ENCODE measurements around the gene GUCY1A1. TPM values are rescaled to one million over a fixed set of nuclear protein-coding genes. Genes with fewer than 3 reads are reported as not detected.

Gene GUCY1A1
- polyA plus RNA-seq, 4 donors = 1.3 to 8.1 (median 6.4) TPM

DNA sequence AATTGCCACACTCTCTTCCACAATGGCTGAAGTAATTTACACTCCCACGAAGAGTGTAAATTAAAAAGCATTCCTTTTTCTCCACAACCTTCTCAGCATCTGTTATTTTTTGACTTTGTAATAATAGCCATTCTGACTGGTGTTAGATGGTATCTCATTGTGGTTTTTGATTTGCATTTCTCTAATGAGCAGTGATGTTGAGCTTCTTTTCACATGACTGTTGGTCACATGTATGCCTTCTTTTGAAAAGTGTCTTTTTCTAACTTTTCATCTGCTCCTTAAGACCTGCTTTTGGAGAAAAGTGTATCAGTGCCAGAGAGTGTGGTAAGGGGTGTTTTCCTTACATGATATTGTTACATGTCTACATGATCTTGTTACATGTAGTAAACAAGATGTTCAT lies 25.7 kb downstream of the GUCY1A1 start:
- FAIRE-seq = no peak
- DNase-seq = no peak
- H3K4me1 ChIP-seq (ENCODE audit: control insufficient read depth in 3 of 3, insufficient read depth in 2 of 3, low read depth in 1 of 3, low read length in 2 of 3) = peaks cover 0 to 3% (median 0%) of the 10 kb centered on the region in 3 donors
- no peak overlapping the region for H3K4me3 ChIP-seq (ENCODE audit: low read depth in 1 of 3, low read length in 3 of 3)
- H3K36me3 ChIP-seq (ENCODE audit: control insufficient read depth in 3 of 3, insufficient read depth in 2 of 3, low read depth in 1 of 3, low read length in 3 of 3) = peaks cover 0 to 3% (median 0%) of the 10 kb centered on the region in 3 donors
- no peak overlapping the region for H3K27ac ChIP-seq (ENCODE audit: low read depth in 1 of 3, low read length in 2 of 3)
- WGBS, 3 donors = 83 to 91% (median 84%) methylated on average over 1 of the region's 1 CpG
- H3K9me3 ChIP-seq (ENCODE audit: control insufficient read depth in 2 of 2, insufficient read depth in 1 of 2, low read depth in 1 of 2, low read length in 1 of 2) = no peaks in the 10 kb centered on the region
- H3K27me3 ChIP-seq (ENCODE audit: control insufficient read depth in 3 of 3, insufficient read depth in 3 of 3, low read length in 3 of 3) = no peaks in the 10 kb centered on the region

DNA sequence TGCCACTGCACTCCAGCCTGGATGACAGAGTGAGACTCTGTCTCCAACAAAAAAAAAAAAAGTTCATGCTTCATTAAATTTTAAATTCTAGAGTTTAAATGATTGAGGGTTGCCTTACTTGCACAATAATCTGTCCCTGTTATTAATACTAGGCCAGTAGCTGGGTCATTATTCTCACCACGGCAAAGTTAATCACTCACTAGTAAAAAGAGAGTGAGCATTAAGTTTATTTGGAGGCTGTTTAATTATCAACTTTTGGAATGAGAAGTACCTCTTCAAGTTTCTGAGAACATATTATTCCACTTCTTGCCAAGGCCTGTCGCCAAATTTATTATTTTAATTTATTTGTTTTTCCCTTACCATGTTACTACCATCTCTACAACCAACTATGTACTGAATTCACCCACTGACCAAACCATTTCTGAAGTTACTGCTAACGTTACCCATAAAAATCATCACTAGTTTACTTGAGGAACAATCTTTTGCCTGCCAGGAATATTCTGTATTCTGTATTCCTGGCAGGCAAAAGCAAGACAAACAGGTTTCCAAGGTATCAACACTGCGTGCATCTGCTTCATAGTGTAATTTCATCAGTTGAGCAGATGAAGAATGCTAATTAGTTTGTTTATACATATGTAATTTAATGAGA lies 26.5 kb downstream of the GUCY1A1 start:
- FAIRE-seq (no peak), DNase-seq (no peak)
- Histone ChIP-seq H3K36me3 (ENCODE audit: control insufficient read depth in 3 of 3, insufficient read depth in 2 of 3, low read depth in 1 of 3, low read length in 3 of 3) (peaks cover 0 to 5% (median 0%) of the 10 kb centered on the region in 3 donors), H3K9me3 (ENCODE audit: control insufficient read depth in 2 of 2, insufficient read depth in 1 of 2, low read depth in 1 of 2, low read length in 1 of 2) (no peaks in the 10 kb centered on the region), H3K4me1 (ENCODE audit: control insufficient read depth in 3 of 3, insufficient read depth in 2 of 3, low read depth in 1 of 3, low read length in 2 of 3) (peaks cover 0 to 3% (median 0%) of the 10 kb centered on the region in 3 donors), H3K27ac (ENCODE audit: low read depth in 1 of 3, low read length in 2 of 3) (no peak overlapping the region), H3K4me3 (ENCODE audit: low read depth in 1 of 3, low read length in 3 of 3) (no peak overlapping the region), H3K27me3 (ENCODE audit: control insufficient read depth in 3 of 3, insufficient read depth in 3 of 3, low read length in 3 of 3) (no peaks in the 10 kb centered on the region)
- WGBS, 3 donors = 21 to 38% (median 34%) methylated on average over 4 of the region's 4 CpGs

DNA sequence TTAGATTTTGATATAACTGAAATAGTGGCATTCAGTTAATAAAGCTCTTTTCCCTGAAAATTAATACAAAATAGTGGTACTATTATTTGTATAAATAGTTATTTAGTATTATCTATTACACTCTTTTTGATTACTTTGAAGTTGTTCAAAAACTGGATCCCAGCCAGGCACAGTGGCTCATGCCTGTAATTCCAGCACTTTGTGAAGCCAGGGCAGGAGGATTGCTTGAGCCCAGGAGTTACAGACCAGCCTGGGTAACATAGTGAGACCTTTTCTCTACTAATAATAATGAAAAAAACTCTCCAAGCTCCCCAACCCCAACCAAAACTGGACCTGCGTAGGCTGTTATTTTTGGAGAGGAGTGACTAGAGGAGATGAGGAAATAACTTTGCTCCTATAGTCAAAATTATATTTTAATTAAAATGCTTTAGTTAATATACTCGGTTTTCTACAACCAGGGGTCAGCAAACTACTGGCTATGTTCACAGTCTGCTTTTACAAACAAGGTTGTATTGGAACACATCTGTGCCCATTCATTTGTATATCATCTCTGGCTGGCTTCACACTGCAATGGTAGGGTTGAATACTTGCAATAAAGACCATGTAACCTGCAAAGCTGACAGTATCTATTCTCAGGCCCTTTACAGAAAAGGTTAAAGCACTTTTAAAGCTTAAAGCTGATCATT lies 27.6 kb downstream of the GUCY1A1 start:
- H3K27ac ChIP-seq (ENCODE audit: low read depth in 1 of 3, low read length in 2 of 3) = no peak overlapping the region
- no peak overlapping the region for H3K4me3 ChIP-seq (ENCODE audit: low read depth in 1 of 3, low read length in 3 of 3)
- peaks cover 0 to 4% of the 10 kb centered on the region in 2 donors for H3K9me3 ChIP-seq (ENCODE audit: control insufficient read depth in 2 of 2, insufficient read depth in 1 of 2, low read depth in 1 of 2, low read length in 1 of 2)
- peaks cover 0 to 3% (median 0%) of the 10 kb centered on the region in 3 donors for H3K4me1 ChIP-seq (ENCODE audit: control insufficient read depth in 3 of 3, insufficient read depth in 2 of 3, low read depth in 1 of 3, low read length in 2 of 3)
- FAIRE-seq (no peak), DNase-seq (no peak)
- peaks cover 0 to 5% (median 0%) of the 10 kb centered on the region in 3 donors for H3K36me3 ChIP-seq (ENCODE audit: control insufficient read depth in 3 of 3, insufficient read depth in 2 of 3, low read depth in 1 of 3, low read length in 3 of 3)
- H3K27me3 ChIP-seq (ENCODE audit: control insufficient read depth in 3 of 3, insufficient read depth in 3 of 3, low read length in 3 of 3) = no peaks in the 10 kb centered on the region
- WGBS, 3 donors = 62 to 63% (median 62%) methylated on average over 2 of the region's 2 CpGs

DNA sequence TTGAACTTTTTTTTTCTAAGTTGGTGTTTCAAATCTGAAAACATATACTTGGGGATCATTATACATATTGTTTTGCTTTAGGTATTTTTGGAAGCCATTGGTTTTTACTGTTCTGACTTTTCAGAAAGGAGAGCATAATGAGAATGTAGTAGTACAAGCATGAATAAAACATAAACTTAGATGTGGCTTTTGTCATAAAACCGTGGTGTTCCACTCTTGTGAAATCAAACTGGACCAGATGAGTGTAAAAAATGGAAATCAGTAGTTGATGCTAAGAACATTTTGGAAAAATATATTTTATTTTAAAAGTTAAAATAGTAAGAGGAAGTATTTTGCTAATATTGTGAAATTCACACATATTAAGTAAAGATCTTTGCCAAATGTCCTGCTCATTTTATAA lies 29.6 kb downstream of the GUCY1A1 start:
- FAIRE-seq (no peak), DNase-seq (no peak)
- 68 to 80% (median 69%) methylated on average over 1 of the region's 1 CpG for WGBS, 3 donors
- Histone ChIP-seq H3K27me3 (ENCODE audit: control insufficient read depth in 3 of 3, insufficient read depth in 3 of 3, low read length in 3 of 3) (no peaks in the 10 kb centered on the region), H3K4me1 (ENCODE audit: control insufficient read depth in 3 of 3, insufficient read depth in 2 of 3, low read depth in 1 of 3, low read length in 2 of 3) (peaks cover 0 to 3% (median 0%) of the 10 kb centered on the region in 3 donors), H3K9me3 (ENCODE audit: control insufficient read depth in 2 of 2, insufficient read depth in 1 of 2, low read depth in 1 of 2, low read length in 1 of 2) (peaks cover 0 to 5% of the 10 kb centered on the region in 2 donors), H3K27ac (ENCODE audit: low read depth in 1 of 3, low read length in 2 of 3) (no peak overlapping the region), H3K4me3 (ENCODE audit: low read depth in 1 of 3, low read length in 3 of 3) (no peak overlapping the region), H3K36me3 (ENCODE audit: control insufficient read depth in 3 of 3, insufficient read depth in 2 of 3, low read depth in 1 of 3, low read length in 3 of 3) (peaks cover 0 to 5% (median 0%) of the 10 kb centered on the region in 3 donors)

DNA sequence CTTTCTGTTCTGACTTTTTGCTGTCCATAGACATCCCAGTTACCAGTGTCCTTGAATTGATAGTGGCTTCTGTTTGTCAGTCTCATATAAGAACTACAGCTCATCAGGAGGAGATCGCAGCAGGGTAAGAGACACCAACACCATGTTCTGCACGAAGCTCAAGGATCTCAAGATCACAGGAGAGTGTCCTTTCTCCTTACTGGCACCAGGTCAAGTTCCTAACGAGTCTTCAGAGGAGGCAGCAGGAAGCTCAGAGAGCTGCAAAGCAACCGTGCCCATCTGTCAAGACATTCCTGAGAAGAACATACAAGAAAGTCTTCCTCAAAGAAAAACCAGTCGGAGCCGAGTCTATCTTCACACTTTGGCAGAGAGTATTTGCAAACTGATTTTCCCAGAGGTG lies 30.1 kb downstream of the GUCY1A1 start:
- 39 to 61% (median 52%) methylated on average over 6 of the region's 6 CpGs for WGBS, 3 donors
- H3K4me1 ChIP-seq (ENCODE audit: control insufficient read depth in 3 of 3, insufficient read depth in 2 of 3, low read depth in 1 of 3, low read length in 2 of 3) = peaks cover 0 to 3% (median 0%) of the 10 kb centered on the region in 3 donors
- DNase-seq (no peak), FAIRE-seq (no peak)
- H3K9me3 ChIP-seq (ENCODE audit: control insufficient read depth in 2 of 2, insufficient read depth in 1 of 2, low read depth in 1 of 2, low read length in 1 of 2) = peaks cover 0 to 5% of the 10 kb centered on the region in 2 donors
- H3K36me3 ChIP-seq (ENCODE audit: control insufficient read depth in 3 of 3, insufficient read depth in 2 of 3, low read depth in 1 of 3, low read length in 3 of 3) = peaks cover 0 to 5% (median 0%) of the 10 kb centered on the region in 3 donors
- no peak overlapping the region for H3K27ac ChIP-seq (ENCODE audit: low read depth in 1 of 3, low read length in 2 of 3)
- no peaks in the 10 kb centered on the region for H3K27me3 ChIP-seq (ENCODE audit: control insufficient read depth in 3 of 3, insufficient read depth in 3 of 3, low read length in 3 of 3)
- no peak overlapping the region for H3K4me3 ChIP-seq (ENCODE audit: low read depth in 1 of 3, low read length in 3 of 3)

DNA sequence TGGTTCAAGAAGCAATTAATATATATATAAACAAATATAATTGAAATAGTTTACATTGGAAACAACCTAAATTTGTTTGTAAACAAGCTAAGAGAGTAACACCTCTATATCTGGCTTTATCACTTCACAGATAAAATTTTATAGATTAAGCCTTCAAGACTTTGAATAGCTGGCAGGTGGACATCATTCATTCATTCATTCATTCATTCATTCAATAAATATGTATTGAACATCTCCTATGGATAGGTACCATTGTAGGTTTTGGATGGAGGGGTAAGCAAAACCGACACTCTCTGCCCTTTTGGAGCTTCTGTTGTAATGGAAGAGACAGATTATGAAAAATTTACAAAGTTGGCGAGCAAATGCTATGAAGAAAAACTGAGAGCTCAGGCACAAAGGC lies 35.2 kb downstream of the GUCY1A1 start:
- H3K4me3 ChIP-seq (ENCODE audit: low read depth in 1 of 3, low read length in 3 of 3) = no peak overlapping the region
- FAIRE-seq (peak; percentile 26), DNase-seq (no peak)
- H3K27me3 ChIP-seq (ENCODE audit: control insufficient read depth in 3 of 3, insufficient read depth in 3 of 3, low read length in 3 of 3) = no peaks in the 10 kb centered on the region
- H3K27ac ChIP-seq (ENCODE audit: low read depth in 1 of 3, low read length in 2 of 3) = no peak overlapping the region
- H3K36me3 ChIP-seq (ENCODE audit: control insufficient read depth in 3 of 3, insufficient read depth in 2 of 3, low read depth in 1 of 3, low read length in 3 of 3) = peaks cover 0 to 3% (median 0%) of the 10 kb centered on the region in 3 donors
- peaks cover 0 to 26% (median 5%) of the 10 kb centered on the region in 3 donors for H3K4me1 ChIP-seq (ENCODE audit: control insufficient read depth in 3 of 3, insufficient read depth in 2 of 3, low read depth in 1 of 3, low read length in 2 of 3)
- H3K9me3 ChIP-seq (ENCODE audit: control insufficient read depth in 2 of 2, insufficient read depth in 1 of 2, low read depth in 1 of 2, low read length in 1 of 2) = peaks cover 0 to 5% of the 10 kb centered on the region in 2 donors
- WGBS, 3 donors = 86 to 94% (median 89%) methylated on average over 2 of the region's 2 CpGs

DNA sequence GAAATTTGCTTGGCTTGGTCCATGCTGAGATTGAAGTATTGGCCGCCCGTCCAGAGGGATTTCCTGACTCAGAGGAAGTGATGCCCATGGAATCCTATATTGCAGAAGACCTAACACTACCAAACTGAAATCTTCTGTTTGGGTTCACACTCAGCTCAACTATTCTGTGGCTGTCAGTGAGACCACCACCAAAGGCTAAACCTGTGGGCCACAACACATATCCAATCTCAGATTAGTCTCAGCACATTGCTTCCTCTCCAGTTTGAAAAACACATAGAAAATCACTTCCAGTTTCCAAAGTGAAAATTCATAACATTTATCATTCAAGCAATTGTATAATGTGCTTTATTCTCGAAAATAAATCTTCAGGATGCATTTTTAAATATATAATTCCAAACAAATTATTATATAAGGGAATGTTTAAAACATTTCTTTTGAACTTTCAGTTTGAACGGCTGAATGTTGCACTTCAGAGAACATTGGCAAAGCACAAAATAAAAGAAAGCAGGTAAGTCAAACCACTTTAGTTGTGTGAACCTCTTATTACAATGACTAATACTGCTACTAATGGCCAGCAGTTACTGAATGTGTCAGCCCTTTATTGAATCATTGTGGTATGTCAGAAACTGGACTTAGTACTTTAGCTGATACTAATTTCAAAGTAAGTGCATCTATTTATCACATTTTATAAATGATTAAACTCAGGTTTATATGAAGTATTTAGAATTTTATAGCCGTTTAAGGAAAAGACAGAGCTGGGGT lies 37.0 kb downstream of the GUCY1A1 start:
- 34 to 60% (median 44%) methylated on average over 5 of the region's 5 CpGs for WGBS, 3 donors
- peak overlapping the region; percentile 33 to 80 (median 66) for H3K27ac ChIP-seq (ENCODE audit: low read depth in 1 of 3, low read length in 2 of 3)
- peak; percentile 51 to 85 for DNase-seq
- H3K36me3 ChIP-seq (ENCODE audit: control insufficient read depth in 3 of 3, insufficient read depth in 2 of 3, low read depth in 1 of 3, low read length in 3 of 3) = peaks cover 0 to 2% (median 0%) of the 10 kb centered on the region in 3 donors
- FAIRE-seq = peak; percentile 92
- no peaks in the 10 kb centered on the region for H3K27me3 ChIP-seq (ENCODE audit: control insufficient read depth in 3 of 3, insufficient read depth in 3 of 3, low read length in 3 of 3)
- no peak overlapping the region for H3K4me3 ChIP-seq (ENCODE audit: low read depth in 1 of 3, low read length in 3 of 3)
- H3K4me1 ChIP-seq (ENCODE audit: control insufficient read depth in 3 of 3, insufficient read depth in 2 of 3, low read depth in 1 of 3, low read length in 2 of 3) = peaks cover 0 to 26% (median 5%) of the 10 kb centered on the region in 3 donors
- H3K9me3 ChIP-seq (ENCODE audit: control insufficient read depth in 2 of 2, insufficient read depth in 1 of 2, low read depth in 1 of 2, low read length in 1 of 2) = peaks cover 0 to 5% of the 10 kb centered on the region in 2 donors

DNA sequence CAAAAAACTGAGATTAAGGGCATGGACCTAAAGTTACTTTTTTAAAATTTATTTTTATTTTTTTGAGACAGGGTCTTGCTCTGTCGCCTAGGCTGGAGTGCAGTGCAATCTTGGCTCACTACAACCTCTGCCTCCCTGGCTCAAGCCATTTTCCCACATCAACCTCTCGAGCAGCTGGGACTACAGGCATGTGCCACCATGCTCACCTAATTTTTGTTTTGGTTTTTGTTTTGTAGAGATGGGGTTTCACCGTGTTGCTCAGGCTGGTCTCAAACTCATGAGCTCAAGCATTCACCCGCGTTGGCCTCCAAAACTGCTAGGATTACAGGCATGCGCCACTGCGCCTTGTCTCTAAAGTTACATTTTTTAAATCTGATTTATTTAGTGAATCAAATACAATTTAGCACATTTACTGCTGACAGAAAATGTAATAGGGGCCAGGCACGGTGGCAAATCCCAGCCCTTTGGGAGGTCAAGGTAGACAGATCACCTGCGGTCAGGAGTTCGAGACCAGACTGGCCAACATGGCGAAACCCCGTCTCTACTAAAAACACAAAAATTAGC lies 38.3 kb downstream of the GUCY1A1 start:
- 79 to 90% (median 88%) methylated on average over 12 of the region's 12 CpGs for WGBS, 3 donors
- H3K27me3 ChIP-seq (ENCODE audit: control insufficient read depth in 3 of 3, insufficient read depth in 3 of 3, low read length in 3 of 3) = no peaks in the 10 kb centered on the region
- no peak for DNase-seq
- FAIRE-seq = no peak
- peak overlapping the region in 2 of 3 donors; percentile 8 to 52 for H3K27ac ChIP-seq (ENCODE audit: low read depth in 1 of 3, low read length in 2 of 3)
- no peaks in the 10 kb centered on the region for H3K9me3 ChIP-seq (ENCODE audit: control insufficient read depth in 2 of 2, insufficient read depth in 1 of 2, low read depth in 1 of 2, low read length in 1 of 2)
- H3K4me1 ChIP-seq (ENCODE audit: control insufficient read depth in 3 of 3, insufficient read depth in 2 of 3, low read depth in 1 of 3, low read length in 2 of 3) = peaks cover 0 to 26% (median 5%) of the 10 kb centered on the region in 3 donors
- H3K4me3 ChIP-seq (ENCODE audit: low read depth in 1 of 3, low read length in 3 of 3) = no peak overlapping the region
- peaks cover 0 to 2% (median 0%) of the 10 kb centered on the region in 3 donors for H3K36me3 ChIP-seq (ENCODE audit: control insufficient read depth in 3 of 3, insufficient read depth in 2 of 3, low read depth in 1 of 3, low read length in 3 of 3)
